Cardiac fibroblast (primary cell): Measurements from ENCODE around the gene PPP4R4.

Source experiments
- DNase-seq, 2 donors: peaks; one replicate each; pipeline versions ENCODE4 v3.0.0 to v3.0.0-alpha.2; 2010; ENCODE audit warnings: low read depth in 2 of 2
- H3K4me3 ChIP-seq, 2 donors: replicated peaks in 1 of 2; 1 replicate in 1 of 2; 2 replicates in 1 of 2; pipeline ENCODE4 v1.5.1; 2011; ENCODE audit warnings: low read depth in 2 of 2, low read length in 2 of 2, mild to moderate bottlenecking in 2 of 2, moderate library complexity in 1 of 2
- TF ChIP-seq, protein P1 (sequence below): IDR thresholded peaks from one replicate; pipeline ENCODE4 v1.5.1; 2011; ENCODE audit warnings: low read depth, mild to moderate bottlenecking, low read length, inconsistent platforms

The PPP4R4 gene

DNA sequence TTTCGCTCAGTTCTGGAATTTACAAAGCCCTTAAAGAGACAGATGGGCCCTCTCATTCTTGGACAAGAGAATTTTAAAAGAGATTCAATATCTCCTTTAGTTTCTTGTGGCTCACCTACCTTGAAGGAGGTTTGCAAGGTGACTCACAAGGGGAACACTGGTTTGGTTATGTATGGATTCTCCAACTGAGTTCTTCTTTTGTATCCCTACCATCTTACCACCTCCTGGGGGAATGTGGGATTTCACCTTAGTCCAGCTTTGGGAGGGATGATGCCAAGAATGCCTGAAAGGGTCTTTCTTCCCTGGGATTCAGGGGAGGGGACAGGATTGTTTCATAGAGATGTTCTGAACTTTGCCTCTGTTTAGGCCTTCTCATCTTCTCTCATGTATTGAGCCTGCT, 3.7 kb downstream of the PPP4R4 start:
- no peak overlapping the region for H3K4me3 ChIP-seq
- TF ChIP-seq, protein P1, sequence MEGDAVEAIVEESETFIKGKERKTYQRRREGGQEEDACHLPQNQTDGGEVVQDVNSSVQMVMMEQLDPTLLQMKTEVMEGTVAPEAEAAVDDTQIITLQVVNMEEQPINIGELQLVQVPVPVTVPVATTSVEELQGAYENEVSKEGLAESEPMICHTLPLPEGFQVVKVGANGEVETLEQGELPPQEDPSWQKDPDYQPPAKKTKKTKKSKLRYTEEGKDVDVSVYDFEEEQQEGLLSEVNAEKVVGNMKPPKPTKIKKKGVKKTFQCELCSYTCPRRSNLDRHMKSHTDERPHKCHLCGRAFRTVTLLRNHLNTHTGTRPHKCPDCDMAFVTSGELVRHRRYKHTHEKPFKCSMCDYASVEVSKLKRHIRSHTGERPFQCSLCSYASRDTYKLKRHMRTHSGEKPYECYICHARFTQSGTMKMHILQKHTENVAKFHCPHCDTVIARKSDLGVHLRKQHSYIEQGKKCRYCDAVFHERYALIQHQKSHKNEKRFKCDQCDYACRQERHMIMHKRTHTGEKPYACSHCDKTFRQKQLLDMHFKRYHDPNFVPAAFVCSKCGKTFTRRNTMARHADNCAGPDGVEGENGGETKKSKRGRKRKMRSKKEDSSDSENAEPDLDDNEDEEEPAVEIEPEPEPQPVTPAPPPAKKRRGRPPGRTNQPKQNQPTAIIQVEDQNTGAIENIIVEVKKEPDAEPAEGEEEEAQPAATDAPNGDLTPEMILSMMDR = no peak
- DNase-seq = no peak

DNA sequence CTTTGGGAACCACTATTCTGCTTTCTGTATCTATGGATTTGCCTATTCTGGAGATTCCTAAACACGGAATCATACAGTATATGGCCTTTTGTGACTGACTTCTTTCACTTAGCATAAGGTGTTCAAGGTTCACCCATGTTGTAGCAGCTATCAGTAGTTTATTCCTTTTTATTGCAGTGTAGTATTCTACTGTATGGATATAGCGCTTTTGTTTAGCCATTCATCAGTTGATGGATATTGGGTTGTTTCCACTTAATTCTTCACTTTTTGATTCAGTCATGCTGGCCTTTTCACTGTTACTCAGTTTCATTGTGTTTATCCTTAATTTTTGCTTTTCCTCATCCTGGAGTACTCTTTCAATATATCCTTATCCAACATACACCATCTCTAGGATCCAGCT, 5.1 kb downstream of the PPP4R4 start:
- no peak for DNase-seq
- H3K4me3 ChIP-seq = no peak overlapping the region
- TF ChIP-seq, protein P1 = no peak

DNA sequence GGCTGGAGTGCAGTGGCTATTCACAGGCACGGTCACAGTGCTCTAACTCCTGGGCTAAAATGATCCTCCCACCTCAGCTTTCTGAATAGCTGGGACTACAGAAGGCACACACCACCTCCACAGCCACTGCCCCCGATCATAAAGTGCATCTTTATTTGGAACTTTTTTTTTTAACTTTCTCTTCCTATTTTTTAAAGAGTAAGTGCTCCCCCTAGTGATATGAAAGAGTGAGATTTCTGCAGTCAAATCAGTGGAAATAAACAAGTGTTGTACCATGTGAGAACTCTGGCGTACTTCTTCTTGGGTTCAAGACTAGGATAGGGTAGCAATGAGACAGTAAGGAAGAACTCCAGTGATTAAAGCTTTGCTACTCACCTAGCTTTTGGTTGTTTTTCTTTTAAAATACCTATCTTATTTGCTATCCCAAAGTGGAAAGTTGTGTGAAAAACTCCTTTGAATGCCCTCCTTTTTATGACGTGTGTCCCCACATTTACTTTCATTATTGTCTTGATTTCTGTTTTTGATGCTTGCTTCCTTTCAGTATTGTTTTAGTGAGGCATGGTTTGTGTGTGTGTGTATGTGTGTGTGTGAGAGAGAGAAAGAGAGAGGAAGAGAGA, 6.6 kb downstream of the PPP4R4 start:
- peak; percentile 58 to 59 for DNase-seq
- no peak overlapping the region for H3K4me3 ChIP-seq
- TF ChIP-seq, protein P1 = peak; percentile 58

DNA sequence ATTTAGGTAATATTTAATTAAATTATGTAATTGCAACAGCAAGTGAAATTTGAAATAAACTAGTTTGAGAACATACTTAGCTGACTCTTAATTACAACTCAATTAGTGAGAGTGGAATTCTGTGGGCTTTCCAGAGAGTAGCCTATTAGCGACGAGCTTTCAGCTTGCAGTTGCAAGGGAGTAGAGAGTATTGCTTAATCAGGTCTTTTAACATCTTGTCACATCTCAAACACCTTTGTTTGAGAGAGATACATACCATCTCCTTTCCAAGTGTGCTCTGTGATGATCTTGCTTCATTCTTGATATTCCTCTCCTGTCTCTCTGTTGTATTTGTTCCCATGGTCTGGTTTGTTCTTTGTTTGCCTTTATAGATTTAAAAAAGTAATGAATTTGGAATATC, 7.7 kb downstream of the PPP4R4 start:
- H3K4me3 ChIP-seq = no peak overlapping the region
- TF ChIP-seq, protein P1 = no peak
- DNase-seq = no peak

DNA sequence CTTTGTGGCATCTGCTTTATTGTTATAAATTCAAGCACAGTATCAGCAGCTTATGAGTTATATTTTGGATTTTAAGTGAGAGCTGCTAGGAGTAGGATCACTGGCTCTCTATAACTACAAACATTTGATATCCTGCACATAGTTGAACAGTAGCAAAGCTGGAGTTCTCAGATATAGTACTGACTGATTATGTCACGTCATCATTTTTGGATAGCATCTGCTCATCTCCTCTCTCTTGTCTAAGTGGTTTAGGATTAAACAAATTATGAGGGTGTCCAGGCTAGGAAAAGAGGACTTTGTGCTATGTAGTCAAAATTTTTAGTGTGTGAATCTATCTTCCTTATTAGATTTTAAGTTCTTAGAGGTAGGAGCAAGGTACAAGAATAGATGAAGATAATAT, 18.4 kb downstream of the PPP4R4 start:
- TF ChIP-seq, protein P1 = no peak
- DNase-seq = no peak
- no peak overlapping the region for H3K4me3 ChIP-seq

DNA sequence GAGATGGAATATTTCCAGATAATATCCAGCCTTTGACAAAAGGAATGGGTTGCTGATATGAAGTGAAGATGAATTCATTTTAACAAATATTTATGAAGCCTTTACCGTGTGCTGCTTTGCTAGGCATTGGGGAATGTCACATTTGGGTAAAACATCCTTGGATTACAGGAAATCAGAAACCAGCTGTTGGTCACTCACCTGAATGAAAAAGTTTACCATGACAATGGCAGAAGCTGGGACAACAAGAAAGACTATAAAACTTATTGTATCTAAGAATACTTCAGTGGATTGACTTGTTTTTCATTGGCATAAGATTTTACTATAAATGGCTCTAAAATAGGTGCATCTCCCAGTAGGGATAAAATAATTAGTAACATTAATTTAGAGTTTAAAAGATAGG, 19.7 kb downstream of the PPP4R4 start:
- H3K4me3 ChIP-seq = no peak overlapping the region
- DNase-seq = no peak
- TF ChIP-seq, protein P1 = no peak

DNA sequence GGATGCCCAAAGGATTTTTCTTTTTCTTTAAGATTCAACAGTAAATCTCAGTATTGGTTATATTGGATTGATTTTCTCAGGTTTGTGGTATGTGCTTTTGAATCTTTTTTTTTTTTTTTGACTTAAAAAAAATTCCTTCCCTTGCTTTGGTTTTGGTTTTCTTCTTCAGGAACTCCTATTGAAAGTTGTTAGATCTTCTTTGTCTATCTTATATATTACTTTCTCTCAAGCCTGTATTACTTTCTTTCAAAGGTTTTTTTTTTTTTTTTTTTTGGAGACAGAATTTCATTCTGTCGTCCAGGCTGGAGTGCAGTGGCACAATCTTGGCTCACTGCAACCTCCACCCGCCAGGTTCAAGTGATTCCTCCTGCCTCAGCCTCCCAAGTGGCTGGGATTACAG, 21.9 kb downstream of the PPP4R4 start:
- TF ChIP-seq, protein P1 = no peak
- DNase-seq = no peak

More for the DNA sequence above, 21.9 kb downstream of the PPP4R4 start:
- H3K4me3 ChIP-seq = no peak overlapping the region
